RWPE1 (cell line): ENCODE measurements around the gene UBE2G2.

ENCODE experiments used
- CTCF ChIA-PET: fragments of 350-600 bp; sonication (Branson Sonifier 250); formaldehyde crosslinking; extraction: SDS; loops from one replicate; lab custom pipeline; 2021; lab: Yijun Ruan, JAX
- POLR2A ChIA-PET: fragments of 400-600 bp; formaldehyde crosslinking; extraction: SDS; loops from one replicate; lab custom pipeline; 2020; ENCODE audit warnings: antibody characterized with exemption; ENCODE audit not compliant: low non-redundant PET; lab: Yijun Ruan, JAX
- DNase-seq: peaks from one replicate; pipeline ENCODE4 v3.0.0; 2012; ENCODE audit warnings: low spot score
- H3K27ac ChIP-seq: fragments of 450-650 bp; 2 replicates; pipeline ENCODE4 v1.5.1; 2017
- TF ChIP-seq, protein P1 (sequence below): fragments of 450-650 bp; conservative IDR thresholded peaks from 2 replicates; pipeline ENCODE4 v1.5.1; 2017; ENCODE audit warnings: low read depth, mild to moderate bottlenecking

The UBE2G2 gene

GRCh38 chr21:44815852-44816628, 14.4 kb upstream of the UBE2G2 start:
- no peak for DNase-seq
- peak overlapping the region; percentile 42 for H3K27ac ChIP-seq
- ChIA-PET CTCF (no interaction called here), POLR2A (no interaction called here)
- TF ChIP-seq, protein P1, sequence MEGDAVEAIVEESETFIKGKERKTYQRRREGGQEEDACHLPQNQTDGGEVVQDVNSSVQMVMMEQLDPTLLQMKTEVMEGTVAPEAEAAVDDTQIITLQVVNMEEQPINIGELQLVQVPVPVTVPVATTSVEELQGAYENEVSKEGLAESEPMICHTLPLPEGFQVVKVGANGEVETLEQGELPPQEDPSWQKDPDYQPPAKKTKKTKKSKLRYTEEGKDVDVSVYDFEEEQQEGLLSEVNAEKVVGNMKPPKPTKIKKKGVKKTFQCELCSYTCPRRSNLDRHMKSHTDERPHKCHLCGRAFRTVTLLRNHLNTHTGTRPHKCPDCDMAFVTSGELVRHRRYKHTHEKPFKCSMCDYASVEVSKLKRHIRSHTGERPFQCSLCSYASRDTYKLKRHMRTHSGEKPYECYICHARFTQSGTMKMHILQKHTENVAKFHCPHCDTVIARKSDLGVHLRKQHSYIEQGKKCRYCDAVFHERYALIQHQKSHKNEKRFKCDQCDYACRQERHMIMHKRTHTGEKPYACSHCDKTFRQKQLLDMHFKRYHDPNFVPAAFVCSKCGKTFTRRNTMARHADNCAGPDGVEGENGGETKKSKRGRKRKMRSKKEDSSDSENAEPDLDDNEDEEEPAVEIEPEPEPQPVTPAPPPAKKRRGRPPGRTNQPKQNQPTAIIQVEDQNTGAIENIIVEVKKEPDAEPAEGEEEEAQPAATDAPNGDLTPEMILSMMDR: no peak

DNA sequence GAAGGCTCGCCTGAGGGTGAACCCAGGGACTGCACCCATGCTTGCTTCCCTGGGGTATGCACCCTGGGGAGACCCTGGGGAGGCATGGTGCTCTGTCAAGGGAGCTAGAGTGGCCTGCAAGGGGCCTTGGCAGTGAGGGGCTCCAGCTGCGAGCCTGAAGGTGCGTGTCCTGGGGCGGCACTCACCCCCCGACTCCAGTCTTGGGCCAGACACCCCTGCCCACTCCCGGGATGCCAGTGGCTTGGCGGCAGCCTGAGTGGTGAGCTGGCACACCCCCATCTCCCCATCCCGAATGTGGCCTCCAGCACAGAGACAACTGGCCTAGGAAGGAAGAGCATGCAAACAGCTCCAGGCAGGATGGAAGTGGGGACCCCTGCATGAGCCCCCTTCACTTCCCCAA, 13.6 kb upstream of the UBE2G2 start:
- CTCF ChIA-PET: interaction anchor here (0.5 to 0.7 kb wide), 2 partner anchors 129 to 195 kb away, joined by 3 read pairs; no protein-coding TSS in a partner anchor
- POLR2A ChIA-PET: no interaction called here
- DNase-seq: no peak
- TF ChIP-seq, protein P1: no peak
- H3K27ac ChIP-seq: peak overlapping the region; percentile 42

- ChIA-PET POLR2A (no interaction called here), CTCF (interaction anchor here (0.7 kb wide), 1 partner anchor 130 kb away, joined by 3 read pairs; no protein-coding TSS in a partner anchor)
- TF ChIP-seq, protein P1: no peak
- H3K27ac ChIP-seq: peak overlapping the region; percentile 42
- no peak for DNase-seq
These were observed 12.9 kb upstream of the UBE2G2 start for GRCh38 chr21:44814498-44815023.

DNA sequence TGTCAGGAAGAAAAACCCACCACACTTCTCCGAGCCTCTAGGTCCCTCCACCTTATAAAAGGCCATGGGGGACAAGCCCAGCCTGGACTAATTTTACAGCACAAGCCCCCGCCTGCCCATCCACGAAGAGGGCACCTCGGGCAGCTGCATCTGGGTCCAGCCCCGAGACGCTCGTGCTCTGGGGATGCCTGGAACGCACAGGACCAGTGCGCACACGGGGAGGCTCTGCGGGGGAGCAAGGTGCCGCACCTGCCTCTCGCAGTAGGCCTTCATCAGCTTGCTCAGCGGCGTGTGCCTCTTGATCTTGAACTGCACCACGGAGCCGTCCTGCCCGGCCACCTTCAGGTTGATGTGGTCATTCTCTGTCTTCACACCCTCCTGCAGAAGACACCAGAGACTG, 12.1 kb upstream of the UBE2G2 start:
- peak overlapping the region; percentile 63 for H3K27ac ChIP-seq
- TF ChIP-seq, protein P1: no peak
- ChIA-PET POLR2A (no interaction called here), CTCF (no interaction called here)
- DNase-seq: no peak

- DNase-seq: no peak
- TF ChIP-seq, protein P1: no peak
- ChIA-PET POLR2A (no interaction called here), CTCF (no interaction called here)
- peak overlapping the region; percentile 63 for H3K27ac ChIP-seq
These were observed 11.5 kb upstream of the UBE2G2 start for GRCh38 chr21:44813149-44813548.

DNA sequence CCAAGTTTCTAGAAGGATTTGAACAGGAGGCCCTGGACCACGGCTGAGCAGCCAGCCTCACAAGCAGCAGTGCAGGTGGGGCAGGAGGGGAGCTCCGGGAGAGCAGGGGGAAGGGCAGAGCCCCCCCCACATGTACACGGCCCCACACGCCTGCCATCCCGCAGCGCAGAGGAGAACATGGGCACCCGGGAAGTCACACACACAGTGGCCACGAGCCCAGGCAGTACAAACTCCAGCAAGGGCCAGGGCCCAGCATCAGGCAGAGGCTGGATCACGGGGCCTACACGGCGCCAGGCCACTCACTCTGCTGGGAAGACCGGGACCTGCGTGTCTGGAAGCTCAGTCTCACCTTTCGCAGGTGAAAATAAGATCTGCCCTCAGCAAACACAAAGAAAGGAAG, 11.0 kb upstream of the UBE2G2 start:
- ChIA-PET POLR2A (no interaction called here), CTCF (no interaction called here)
- H3K27ac ChIP-seq: peak overlapping the region; percentile 63

More for the DNA sequence above, 11.0 kb upstream of the UBE2G2 start:
- no peak for DNase-seq
- TF ChIP-seq, protein P1: no peak
